Activated CD8-positive, alpha-beta T cell treated with anti-CD3 and anti-CD28 coated beads, Interleukin-2, amount 10 ng/mL, durations not matched to agents 7 days and 5 days (primary cell): Measurements from ENCODE around the gene FLNB. TPM values are rescaled to one million over a fixed set of nuclear protein-coding genes. Genes with fewer than 3 reads are reported as not detected.
A peak's percentile ranks its signal among the peaks of the same experiment; 100 is the strongest.

ENCODE experiments used
- ATAC-seq: fragments of 150-1000 bp; cut with Tn5 transposase; one replicate; pipeline ENCODE4 v1.10.0; 2021; ENCODE audit warnings: moderate library complexity
- CTCF ChIA-PET: fragments of 350-600 bp; sonication (Branson Sonifier 250); formaldehyde crosslinking; loops from one replicate; lab custom pipeline; 2021; ENCODE audit warnings: antibody characterized with exemption; lab: Charles Lee
- POLR2A ChIA-PET: fragments of 350-600 bp; sonication (Branson Sonifier 250); formaldehyde crosslinking; loops from one replicate; lab custom pipeline; 2021; ENCODE audit warnings: antibody characterized with exemption; lab: Charles Lee
- DNase-seq: peaks from one replicate; pipeline ENCODE4 v3.0.0-alpha.2; 2020
- H3K27ac Mint-ChIP-seq: one replicate; pipeline ENCODE4 v1.8.0; 2021; ENCODE audit warnings: mild to moderate bottlenecking, mixed read lengths
- H3K27me3 Mint-ChIP-seq: one replicate; pipeline ENCODE4 v1.8.0; 2021; ENCODE audit warnings: low read depth, mixed read lengths
- H3K36me3 Mint-ChIP-seq: one replicate; pipeline ENCODE4 v1.8.0; 2021; ENCODE audit warnings: low read depth, mixed read lengths
- H3K4me1 Mint-ChIP-seq: one replicate; pipeline ENCODE4 v1.8.0; 2021; ENCODE audit warnings: low read depth, mixed read lengths
- H3K4me3 Mint-ChIP-seq: one replicate; pipeline ENCODE4 v1.8.0; 2021; ENCODE audit warnings: mild to moderate bottlenecking, mixed read lengths
- H3K9me3 Mint-ChIP-seq: one replicate; pipeline ENCODE4 v1.8.0; 2022; ENCODE audit warnings: mixed read lengths; ENCODE audit not compliant: insufficient read depth
- total RNA-seq, 2 experiments: library from RNA; stranded (reverse); gene quantifications; one replicate each; pipeline ENCODE4 v1.2.3, GENCODE V29; 2021

Gene FLNB
- total RNA-seq: 10 to 100 TPM; 14.1 to 15.9 TPM

DNA sequence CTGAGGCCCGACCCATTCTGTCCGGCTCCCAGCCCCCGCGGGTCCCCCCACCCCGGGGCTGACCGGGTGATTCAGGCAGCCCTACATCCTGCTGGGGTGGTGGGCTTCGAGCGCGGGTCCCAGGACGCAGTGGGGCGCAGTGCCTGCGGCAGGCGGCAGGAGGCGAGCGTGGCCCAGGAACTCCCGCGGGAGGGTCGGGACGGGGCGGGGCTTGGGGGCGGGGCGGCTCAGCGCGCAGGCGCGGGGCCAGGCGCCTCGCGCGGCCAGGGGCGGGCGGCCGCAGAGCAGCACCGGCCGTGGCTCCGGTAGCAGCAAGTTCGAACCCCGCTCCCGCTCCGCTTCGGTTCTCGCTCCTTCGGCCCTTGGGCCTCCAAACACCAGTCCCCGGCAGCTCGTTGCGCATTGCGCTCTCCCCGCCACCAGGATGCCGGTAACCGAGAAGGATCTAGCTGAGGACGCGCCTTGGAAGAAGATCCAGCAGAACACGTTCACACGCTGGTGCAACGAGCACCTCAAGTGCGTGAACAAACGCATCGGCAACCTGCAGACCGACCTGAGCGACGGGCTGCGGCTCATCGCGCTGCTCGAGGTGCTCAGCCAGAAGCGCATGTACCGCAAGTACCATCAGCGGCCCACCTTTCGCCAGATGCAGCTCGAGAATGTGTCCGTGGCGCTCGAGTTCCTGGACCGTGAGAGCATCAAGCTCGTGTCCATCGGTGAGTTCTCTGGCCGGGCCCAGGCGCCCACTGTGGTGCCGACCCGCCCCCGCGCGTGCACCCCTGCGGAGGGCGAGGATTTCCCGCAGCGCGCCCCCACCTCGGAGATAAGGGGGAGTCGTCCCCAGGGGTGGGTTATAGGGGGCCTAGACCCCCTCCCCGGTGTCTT lies at the start of gene FLNB:
FLNB (plus strand) TSS at position 282 of the 885 bp plus-strand sequence; CDS start at position 425, 143 bp downstream.
- no peaks in the 10 kb centered on the region for H3K36me3 Mint-ChIP-seq
- peak within 1 kb of the TSS; percentile 87 for H3K27ac Mint-ChIP-seq
- ATAC-seq: peak; percentile 86
- H3K27me3 Mint-ChIP-seq: no peaks in the 10 kb centered on the region
- no peaks in the 10 kb centered on the region for H3K9me3 Mint-ChIP-seq
- H3K4me1 Mint-ChIP-seq: peaks cover 36% of the 10 kb centered on the region
- peak within 1 kb of the TSS; percentile 89 for H3K4me3 Mint-ChIP-seq
- DNase-seq: peak; percentile 81
- POLR2A ChIA-PET: interaction anchor here (0.8 kb wide), 1 partner anchor 158 kb away, joined by 5 read pairs; no protein-coding TSS in a partner anchor
- CTCF ChIA-PET: interaction anchor here (0.6 to 3.6 kb wide), 45 partner anchors 9 to 611 kb away, joined by 3 to 39 read pairs (median 5); partner anchors contain the start of genes HTD2 and RPP14

GRCh38 chr3:57958642-57959422 lies 49.4 kb upstream of the FLNB start:
- Mint-ChIP-seq H3K27ac (no peak overlapping the region), H3K36me3 (no peaks in the 10 kb centered on the region), H3K4me1 (peaks cover 14% of the 10 kb centered on the region), H3K4me3 (no peak overlapping the region), H3K27me3 (no peaks in the 10 kb centered on the region), H3K9me3 (no peaks in the 10 kb centered on the region)
- ATAC-seq (no peak), DNase-seq (no peak)
- POLR2A ChIA-PET: no interaction called here
- CTCF ChIA-PET: interaction anchor here (1.7 kb wide), 1 partner anchor 49 kb away, joined by 4 read pairs; no protein-coding TSS in a partner anchor

DNA sequence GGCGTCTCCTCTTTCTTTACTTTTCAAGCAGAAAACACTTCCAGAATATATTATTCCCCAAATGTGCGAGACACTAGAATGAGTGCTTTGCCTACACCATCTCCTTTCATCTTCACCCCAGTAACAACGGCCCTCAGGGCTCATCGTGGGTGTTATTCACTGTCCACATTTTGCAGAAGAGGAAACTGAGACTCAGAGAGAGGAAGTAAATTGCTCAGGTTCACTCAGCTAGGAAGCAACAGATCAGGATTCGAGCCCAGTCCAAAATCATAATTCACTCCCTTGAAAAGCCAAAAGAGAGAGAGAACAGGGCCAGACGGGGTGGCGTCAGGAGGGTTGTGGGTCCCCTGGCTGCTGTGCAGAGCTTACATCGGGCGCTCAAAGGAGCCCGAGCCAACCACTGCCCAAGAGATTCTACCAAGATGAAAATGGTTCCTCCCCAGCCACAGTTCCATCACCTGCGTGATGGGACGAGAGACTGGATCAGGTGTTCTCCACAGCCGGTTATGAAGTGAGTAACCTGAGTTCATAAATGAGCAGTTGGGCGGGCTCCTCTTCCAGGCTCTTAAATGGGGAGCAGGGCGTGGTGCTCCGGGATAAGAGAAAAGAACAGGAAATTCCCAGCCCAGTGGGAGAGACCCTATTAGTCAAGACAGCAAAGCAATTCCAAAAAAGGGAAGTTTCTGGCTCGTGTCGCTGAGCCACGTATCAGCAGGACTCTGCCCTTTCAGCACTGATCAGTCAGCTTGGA lies 48.6 kb upstream of the FLNB start:
- ATAC-seq (no peak), DNase-seq (no peak)
- POLR2A ChIA-PET: no interaction called here
- CTCF ChIA-PET: interaction anchor here (1.7 kb wide), 1 partner anchor 48 kb away, joined by 4 read pairs; no protein-coding TSS in a partner anchor
- Mint-ChIP-seq H3K4me1 (peaks cover 14% of the 10 kb centered on the region), H3K4me3 (no peak overlapping the region), H3K27me3 (no peaks in the 10 kb centered on the region), H3K9me3 (no peaks in the 10 kb centered on the region), H3K36me3 (no peaks in the 10 kb centered on the region), H3K27ac (no peak overlapping the region)

DNA sequence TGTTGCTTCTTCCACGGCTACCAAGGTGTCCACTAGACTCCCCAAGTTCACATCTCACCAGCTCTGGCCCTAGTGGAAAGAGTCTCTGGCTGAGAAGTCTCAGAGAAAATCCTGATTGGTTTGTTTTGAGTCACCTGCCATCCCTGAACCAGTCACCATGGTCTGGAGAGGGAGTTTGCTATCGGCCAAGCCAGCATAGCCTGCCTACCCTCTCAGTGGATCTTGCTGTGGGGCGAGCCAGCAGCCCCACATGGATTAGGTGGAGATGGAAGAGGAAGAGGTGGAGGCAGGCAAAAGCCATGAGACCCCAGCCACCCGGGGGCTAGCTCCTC lies 48.1 kb upstream of the FLNB start:
- Mint-ChIP-seq H3K36me3 (no peaks in the 10 kb centered on the region), H3K27me3 (no peaks in the 10 kb centered on the region), H3K4me1 (peaks cover 14% of the 10 kb centered on the region), H3K4me3 (no peak overlapping the region), H3K27ac (no peak overlapping the region), H3K9me3 (no peaks in the 10 kb centered on the region)
- CTCF ChIA-PET: no interaction called here
- ATAC-seq (no peak), DNase-seq (no peak)
- POLR2A ChIA-PET: no interaction called here

DNA sequence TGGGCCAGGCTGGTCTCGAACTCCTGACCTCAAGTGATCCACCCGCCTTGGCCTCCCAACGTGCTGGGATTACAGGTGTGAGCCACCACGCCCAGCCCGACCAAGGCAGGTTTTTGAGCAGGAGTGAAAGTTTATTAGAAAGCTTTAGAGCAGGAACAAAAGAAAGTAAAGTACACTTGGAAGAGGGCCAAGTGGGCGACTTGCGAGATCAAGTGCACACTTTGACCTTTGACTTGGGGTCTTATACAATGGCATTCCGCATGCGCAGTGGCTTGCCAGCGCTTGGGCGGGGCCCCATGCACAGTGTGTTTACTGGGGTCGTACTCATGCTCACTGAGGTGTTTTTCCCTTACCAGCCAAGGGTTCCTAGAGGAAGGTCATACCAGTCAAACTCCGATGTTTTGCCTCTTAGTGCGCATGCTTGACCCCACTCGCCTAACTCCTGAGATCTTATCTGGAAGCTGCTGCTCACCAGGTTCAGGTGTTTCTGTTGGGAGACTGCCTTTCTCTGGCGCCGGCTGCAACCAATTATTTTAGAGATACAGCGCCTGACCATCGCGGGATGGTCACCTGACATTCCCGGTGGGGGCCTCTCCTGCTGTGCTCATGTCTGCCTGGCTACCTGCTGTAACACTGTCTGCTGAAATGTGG lies 46.9 kb upstream of the FLNB start:
- POLR2A ChIA-PET: no interaction called here
- Mint-ChIP-seq H3K9me3 (no peaks in the 10 kb centered on the region), H3K27ac (no peak overlapping the region), H3K4me1 (peaks cover 14% of the 10 kb centered on the region), H3K27me3 (no peaks in the 10 kb centered on the region), H3K36me3 (no peaks in the 10 kb centered on the region), H3K4me3 (no peak overlapping the region)
- ATAC-seq (no peak), DNase-seq (no peak)
- CTCF ChIA-PET: interaction anchor here (1.1 to 1.7 kb wide), 4 partner anchors 24 to 51 kb away, joined by 3 to 10 read pairs (median 4); partner anchors contain the start of gene FLNB

DNA sequence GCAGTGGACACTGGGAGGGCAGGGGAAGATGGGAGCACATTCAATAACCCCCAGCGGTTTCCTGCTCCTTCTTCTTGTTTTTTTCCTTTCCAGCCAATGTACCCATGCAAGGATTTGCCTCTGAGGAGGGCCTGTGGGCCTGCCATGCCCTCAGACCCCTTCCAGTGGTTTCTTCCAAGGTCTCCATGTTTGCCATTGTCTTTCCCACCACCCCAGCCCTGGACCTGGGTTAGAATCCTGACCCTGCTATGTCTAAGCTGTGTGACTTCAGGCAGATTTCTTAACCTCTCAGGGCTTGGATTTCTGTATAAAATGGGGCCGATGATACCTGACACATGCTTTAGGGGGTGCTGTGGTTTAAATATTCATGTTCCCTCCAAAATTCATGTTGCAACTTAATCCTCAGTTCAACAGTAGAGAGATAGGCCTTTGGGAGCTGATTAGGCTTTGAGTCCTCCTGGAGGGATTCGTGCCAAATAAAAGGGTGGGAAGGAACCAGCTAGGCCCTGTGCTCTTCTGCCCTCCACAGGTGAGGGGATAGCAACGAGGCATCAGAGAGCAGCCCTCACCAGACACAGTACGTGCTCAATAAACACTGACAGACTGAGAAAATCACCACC lies 46.3 kb upstream of the FLNB start:
- no peaks in the 10 kb centered on the region for H3K36me3 Mint-ChIP-seq
- ATAC-seq (no peak), DNase-seq (no peak)
- peaks cover 14% of the 10 kb centered on the region for H3K4me1 Mint-ChIP-seq
- no peak overlapping the region for H3K4me3 Mint-ChIP-seq
- H3K27ac Mint-ChIP-seq: no peak overlapping the region
- CTCF ChIA-PET: interaction anchor here (0.8 to 1.7 kb wide), 11 partner anchors 10 to 216 kb away, joined by 3 to 10 read pairs (median 4); partner anchors contain the start of gene FLNB
- POLR2A ChIA-PET: no interaction called here
- no peaks in the 10 kb centered on the region for H3K9me3 Mint-ChIP-seq
- H3K27me3 Mint-ChIP-seq: no peaks in the 10 kb centered on the region

GRCh38 chr3:57962448-57962834 lies 45.8 kb upstream of the FLNB start:
- Mint-ChIP-seq H3K4me3 (no peak overlapping the region), H3K4me1 (peaks cover 17% of the 10 kb centered on the region), H3K36me3 (no peaks in the 10 kb centered on the region), H3K9me3 (no peaks in the 10 kb centered on the region), H3K27me3 (no peaks in the 10 kb centered on the region), H3K27ac (no peak overlapping the region)
- ChIA-PET CTCF (interaction anchor here (0.8 to 1.7 kb wide), 10 partner anchors 10 to 215 kb away, joined by 3 to 10 read pairs (median 4); partner anchors contain the start of gene FLNB), POLR2A (no interaction called here)
- ATAC-seq: no peak
- no peak for DNase-seq

- no peak for DNase-seq
- Mint-ChIP-seq H3K9me3 (no peaks in the 10 kb centered on the region), H3K4me1 (peaks cover 16% of the 10 kb centered on the region), H3K27ac (no peak overlapping the region), H3K4me3 (no peak overlapping the region), H3K36me3 (no peaks in the 10 kb centered on the region), H3K27me3 (no peaks in the 10 kb centered on the region)
- ChIA-PET POLR2A (no interaction called here), CTCF (no interaction called here)
- ATAC-seq: no peak
Measured at GRCh38 chr3:57963811-57964346, 44.3 kb upstream of the FLNB start.

- ChIA-PET CTCF (no interaction called here), POLR2A (no interaction called here)
- DNase-seq (no peak), ATAC-seq (no peak)
- no peaks in the 10 kb centered on the region for H3K9me3 Mint-ChIP-seq
- H3K4me1 Mint-ChIP-seq: peaks cover 8% of the 10 kb centered on the region
- H3K27me3 Mint-ChIP-seq: no peaks in the 10 kb centered on the region
- no peaks in the 10 kb centered on the region for H3K36me3 Mint-ChIP-seq
- H3K27ac Mint-ChIP-seq: no peak overlapping the region
- H3K4me3 Mint-ChIP-seq: no peak overlapping the region
Measured at GRCh38 chr3:57966829-57967228, 41.4 kb upstream of the FLNB start.

DNA sequence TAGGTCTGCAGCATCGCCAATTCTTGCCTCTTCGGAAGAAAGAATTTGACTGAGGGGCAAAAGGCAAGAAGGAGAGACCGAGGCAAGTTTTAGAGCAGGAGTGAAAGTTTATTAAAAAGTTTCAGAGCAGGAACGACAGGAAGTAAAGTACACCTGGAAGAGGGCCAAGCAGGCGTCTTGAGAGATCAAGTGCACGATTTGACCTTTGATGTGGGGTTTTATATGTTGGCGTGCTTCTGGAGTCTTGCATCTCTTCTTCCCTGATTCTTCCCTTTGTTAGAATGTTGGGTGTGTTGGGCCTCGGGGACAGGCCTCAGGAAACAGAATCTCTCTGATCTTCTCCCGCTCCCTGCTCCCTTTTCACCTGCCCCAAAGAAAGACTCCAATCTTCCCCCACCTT lies 40.6 kb upstream of the FLNB start:
- H3K4me3 Mint-ChIP-seq: no peak overlapping the region
- POLR2A ChIA-PET: no interaction called here
- no peaks in the 10 kb centered on the region for H3K36me3 Mint-ChIP-seq
- H3K9me3 Mint-ChIP-seq: no peaks in the 10 kb centered on the region
- no peak overlapping the region for H3K27ac Mint-ChIP-seq
- ATAC-seq (no peak), DNase-seq (no peak)
- CTCF ChIA-PET: no interaction called here
- H3K4me1 Mint-ChIP-seq: peaks cover 8% of the 10 kb centered on the region
- no peaks in the 10 kb centered on the region for H3K27me3 Mint-ChIP-seq
